H9 (cell line): Measurements from ENCODE around the gene CRABP1. TPM values are rescaled to one million over a fixed set of nuclear protein-coding genes. Genes with fewer than 3 reads are reported as not detected.

Experiments
- DNase-seq: peaks from one replicate; pipeline ENCODE4 v3.0.0-alpha.2; 2017
- H2AFZ ChIP-seq: one replicate; pipeline ENCODE4 v1.6.1; 2013; ENCODE audit warnings: mild to moderate bottlenecking, low read length, control low read depth, moderate library complexity
- H2AK5ac ChIP-seq: 2 replicates; pipeline ENCODE4 v1.6.1; 2013; ENCODE audit warnings: low read length, control low read depth, mixed read lengths; ENCODE audit not compliant: insufficient read length
- H2BK120ac ChIP-seq: one replicate; pipeline ENCODE4 v1.6.1; 2013; ENCODE audit warnings: low read depth, mild to moderate bottlenecking, low read length, control low read depth, inconsistent platforms; ENCODE audit not compliant: poor library complexity, severe bottlenecking
- H2BK12ac ChIP-seq: 2 replicates; pipeline ENCODE4 v1.6.1; 2013; ENCODE audit warnings: low read length, control low read depth, mixed read lengths, low read depth; ENCODE audit not compliant: insufficient read length
- H2BK15ac ChIP-seq: 2 replicates; pipeline ENCODE4 v1.6.1; 2013; ENCODE audit warnings: low read depth, low read length, control low read depth
- H2BK20ac ChIP-seq: one replicate; pipeline ENCODE4 v1.6.1; 2013; ENCODE audit warnings: low read depth, mild to moderate bottlenecking, low read length, control low read depth, inconsistent platforms; ENCODE audit not compliant: poor library complexity, severe bottlenecking
- H2BK5ac ChIP-seq: 2 replicates; pipeline ENCODE4 v1.6.1; 2013; ENCODE audit warnings: low read length, control low read depth, mixed read lengths; ENCODE audit not compliant: insufficient read length
- H3K14ac ChIP-seq: 2 replicates; pipeline ENCODE4 v1.6.1; 2013; ENCODE audit warnings: low read length, control low read depth; ENCODE audit not compliant: insufficient read depth
- H3K18ac ChIP-seq: 2 replicates; pipeline ENCODE4 v1.6.1; 2013; ENCODE audit warnings: low read depth, mild to moderate bottlenecking, mixed read lengths, low read length, control low read depth; ENCODE audit not compliant: insufficient read length
- H3K23ac ChIP-seq: 2 replicates; pipeline ENCODE4 v1.6.1; 2013; ENCODE audit warnings: low read length, control low read depth, mixed read lengths, low read depth; ENCODE audit not compliant: insufficient read length
- H3K23me2 ChIP-seq: 2 replicates; pipeline ENCODE4 v1.6.1; 2013; ENCODE audit warnings: low read depth, mild to moderate bottlenecking, mixed read lengths, low read length, control low read depth; ENCODE audit not compliant: insufficient read length, poor library complexity, severe bottlenecking
- H3K27ac ChIP-seq: 2 replicates; pipeline ENCODE4 v1.5.1; 2013; ENCODE audit warnings: low read length, control low read depth, mixed read lengths, low read depth; ENCODE audit not compliant: insufficient read length
- H3K27me3 ChIP-seq: 2 replicates; pipeline ENCODE4 v1.6.1; 2013; ENCODE audit warnings: low read length, control low read depth, inconsistent platforms; ENCODE audit not compliant: insufficient read depth
- H3K4ac ChIP-seq: 2 replicates; pipeline ENCODE4 v1.6.1; 2013; ENCODE audit warnings: low read depth, mild to moderate bottlenecking, control low read depth, inconsistent platforms, low read length, moderate library complexity
- H3K4me1 ChIP-seq: 2 replicates; pipeline ENCODE4 v1.6.1; 2013; ENCODE audit warnings: low read length, control low read depth, inconsistent platforms; ENCODE audit not compliant: insufficient read depth
- H3K4me2 ChIP-seq: 2 replicates; pipeline ENCODE4 v1.6.1; 2013; ENCODE audit warnings: low read length, control low read depth, mixed read lengths; ENCODE audit not compliant: insufficient read length, insufficient read depth
- H3K56ac ChIP-seq: 2 replicates; pipeline ENCODE4 v1.6.1; 2013; ENCODE audit warnings: low read depth, mild to moderate bottlenecking, mixed read lengths, low read length, control low read depth; ENCODE audit not compliant: insufficient read length
- H3K79me1 ChIP-seq: 2 replicates; pipeline ENCODE4 v1.6.1; 2013; ENCODE audit warnings: low read depth, mild to moderate bottlenecking, moderate library complexity, low read length, control low read depth, inconsistent platforms; ENCODE audit not compliant: insufficient read depth, poor library complexity, severe bottlenecking
- H3K79me2 ChIP-seq: 2 replicates; pipeline ENCODE4 v1.6.1; 2013; ENCODE audit warnings: low read length, control low read depth, inconsistent platforms; ENCODE audit not compliant: insufficient read depth
- H3K9ac ChIP-seq: 2 replicates; pipeline ENCODE4 v1.6.1; 2013; ENCODE audit warnings: low read length, control low read depth, mixed read lengths; ENCODE audit not compliant: insufficient read length; ENCODE audit errors: extremely low read depth
- H3K9me3 ChIP-seq: one replicate; pipeline ENCODE4 v1.6.1; 2013; ENCODE audit warnings: low read depth, low read length, inconsistent platforms; ENCODE audit not compliant: control insufficient read depth
- H3T11ph ChIP-seq: one replicate; pipeline ENCODE4 v1.6.1; 2013; ENCODE audit warnings: mild to moderate bottlenecking, low read length, control low read depth, inconsistent platforms
- H4K20me1 ChIP-seq: one replicate; pipeline ENCODE4 v1.6.1; 2013; ENCODE audit not compliant: control insufficient read depth, insufficient read length, insufficient read depth
- H4K5ac ChIP-seq: 2 replicates; pipeline ENCODE4 v1.6.1; 2013; ENCODE audit warnings: low read depth, mild to moderate bottlenecking, mixed read lengths, low read length, control low read depth; ENCODE audit not compliant: insufficient read length
- H4K8ac ChIP-seq: replicated peaks from 2 replicates; pipeline ENCODE4 v1.6.1; 2013; ENCODE audit warnings: low read length, control low read depth, mixed read lengths, low read depth; ENCODE audit not compliant: insufficient read length
- H4K91ac ChIP-seq: 2 replicates; pipeline ENCODE4 v1.6.1; 2013; ENCODE audit warnings: low read depth, mild to moderate bottlenecking, moderate library complexity, mixed read lengths, low read length, control low read depth; ENCODE audit not compliant: insufficient read length
- H3K27ac Mint-ChIP-seq, 3 experiments: 2 replicates in 2 of 3; 3 replicates in 1 of 3; pipeline ENCODE4 v1.8.0; 2020 to 2021; ENCODE audit warnings: mixed read lengths in 3 of 3, mild to moderate bottlenecking in 1 of 3, moderate library complexity in 1 of 3
- H3K27me3 Mint-ChIP-seq: 2 replicates; pipeline ENCODE4 v1.8.0; 2021; ENCODE audit warnings: low read depth, mild to moderate bottlenecking, moderate library complexity, mixed read lengths
- H3K36me3 Mint-ChIP-seq, 3 experiments: 2 replicates in 2 of 3; 3 replicates in 1 of 3; pipeline ENCODE4 v1.8.0; 2020 to 2021; ENCODE audit warnings: low read depth in 3 of 3, mixed read lengths in 3 of 3; ENCODE audit not compliant: insufficient read depth in 1 of 3
- H3K4me1 Mint-ChIP-seq, 2 experiments: 2 replicates each; pipeline ENCODE4 v1.8.0; 2020; ENCODE audit warnings: mixed read lengths in 2 of 2
- H3K4me3 Mint-ChIP-seq, 2 experiments: 2 replicates in 1 of 2; 3 replicates in 1 of 2; pipeline ENCODE4 v1.8.0; 2020 to 2021; ENCODE audit warnings: mild to moderate bottlenecking in 2 of 2, mixed read lengths in 2 of 2, moderate library complexity in 1 of 2
- H3K9me3 Mint-ChIP-seq, 2 experiments: 2 replicates in 1 of 2; 3 replicates in 1 of 2; pipeline ENCODE4 v1.8.0; 2020; ENCODE audit warnings: mild to moderate bottlenecking in 2 of 2, mixed read lengths in 2 of 2, moderate library complexity in 1 of 2
- CTCF ChIP-seq: fragments of 200-600 bp; sonication (generic); conservative IDR thresholded peaks from 3 replicates; pipeline ENCODE4 v1.8.0; 2021; ENCODE audit warnings: antibody characterized with exemption, mild to moderate bottlenecking
- WGBS: extraction: QIAGEN DNeasy Blood & Tissue Kit; methylation state at CpG from one replicate; pipeline ENCODE4 v1.1.7; 2013; ENCODE audit warnings: missing lambda C conversion rate, low lambda C conversion rate, mixed read lengths; ENCODE audit not compliant: insufficient read length; ENCODE audit errors: extremely low coverage; 5-methylcytosine and 5-hydroxymethylcytosine counted together
- total RNA-seq: library from RNA; stranded (reverse); gene quantifications from 2 replicates; pipeline ENCODE4 v1.2.1, GENCODE V29; 2021

The CRABP1 gene
- total RNA-seq, 1 experiment from 2014 or later = 93.1 TPM

GRCh38 chr15:78347586-78348543 is 7.7 kb downstream of the CRABP1 start:
- H3K14ac ChIP-seq = no peak overlapping the region
- Mint-ChIP-seq H3K27ac (peak overlapping the region in 2 of 3 experiments; percentile 82; a peak in 4 of 7 replicates), H3K36me3 (peaks cover 20 to 50% (median 48%) of the 10 kb centered on the region in 3 experiments), H3K4me1 (peaks cover 6 to 24% of the 10 kb centered on the region in 2 experiments), H3K9me3 (no peaks in the 10 kb centered on the region), H3K4me3 (no peak overlapping the region), H3K27me3 (no peaks in the 10 kb centered on the region)
- no peak overlapping the region for H3K4me2 ChIP-seq
- no peaks in the 10 kb centered on the region for H3K23me2 ChIP-seq
- H3K27me3 ChIP-seq = no peaks in the 10 kb centered on the region
- no peak for DNase-seq
- H4K5ac ChIP-seq = no peak overlapping the region
- H3K23ac ChIP-seq = no peak overlapping the region
- no peak overlapping the region for H3K56ac ChIP-seq
- no peaks in the 10 kb centered on the region for H3K79me2 ChIP-seq
- H4K8ac ChIP-seq = no peak overlapping the region
- H2BK20ac ChIP-seq = no peak overlapping the region
- H2AFZ ChIP-seq = no peak overlapping the region
- H3K27ac ChIP-seq = no peak overlapping the region
- no peak overlapping the region for H2BK12ac ChIP-seq
- H3T11ph ChIP-seq = no peak overlapping the region
- no peaks in the 10 kb centered on the region for H3K79me1 ChIP-seq
- H4K20me1 ChIP-seq = no peaks in the 10 kb centered on the region
- no peak overlapping the region for H2BK120ac ChIP-seq
- no peaks in the 10 kb centered on the region for H3K4me1 ChIP-seq
- no peak overlapping the region for H2BK5ac ChIP-seq
- H4K91ac ChIP-seq = no peak overlapping the region
- H3K9ac ChIP-seq = no peak overlapping the region
- no peak overlapping the region for H2AK5ac ChIP-seq
- H3K18ac ChIP-seq = no peak overlapping the region
- no CpG with 5 or more reads among the region's 17 CpGs for WGBS
- no peak overlapping the region for H2BK15ac ChIP-seq
- no peaks in the 10 kb centered on the region for H3K9me3 ChIP-seq
- H3K4ac ChIP-seq = no peak overlapping the region
- TF ChIP-seq CTCF = no peak
